H9 (cell line): Measurements from ENCODE around the gene MCF2L. TPM values are rescaled to one million over a fixed set of nuclear protein-coding genes. Genes with fewer than 3 reads are reported as not detected.
A peak's percentile ranks its signal among the peaks of the same experiment; 100 is the strongest.

Experiments used
- DNase-seq: peaks from one replicate; pipeline ENCODE4 v3.0.0-alpha.2; 2017
- H2AFZ ChIP-seq: one replicate; pipeline ENCODE4 v1.6.1; 2013; ENCODE audit warnings: mild to moderate bottlenecking, low read length, control low read depth, moderate library complexity
- H2AK5ac ChIP-seq: 2 replicates; pipeline ENCODE4 v1.6.1; 2013; ENCODE audit warnings: low read length, control low read depth, mixed read lengths; ENCODE audit not compliant: insufficient read length
- H2BK120ac ChIP-seq: one replicate; pipeline ENCODE4 v1.6.1; 2013; ENCODE audit warnings: low read depth, mild to moderate bottlenecking, low read length, control low read depth, inconsistent platforms; ENCODE audit not compliant: poor library complexity, severe bottlenecking
- H2BK12ac ChIP-seq: 2 replicates; pipeline ENCODE4 v1.6.1; 2013; ENCODE audit warnings: low read length, control low read depth, mixed read lengths, low read depth; ENCODE audit not compliant: insufficient read length
- H2BK15ac ChIP-seq: 2 replicates; pipeline ENCODE4 v1.6.1; 2013; ENCODE audit warnings: low read depth, low read length, control low read depth
- H2BK20ac ChIP-seq: one replicate; pipeline ENCODE4 v1.6.1; 2013; ENCODE audit warnings: low read depth, mild to moderate bottlenecking, low read length, control low read depth, inconsistent platforms; ENCODE audit not compliant: poor library complexity, severe bottlenecking
- H2BK5ac ChIP-seq: 2 replicates; pipeline ENCODE4 v1.6.1; 2013; ENCODE audit warnings: low read length, control low read depth, mixed read lengths; ENCODE audit not compliant: insufficient read length
- H3K14ac ChIP-seq: 2 replicates; pipeline ENCODE4 v1.6.1; 2013; ENCODE audit warnings: low read length, control low read depth; ENCODE audit not compliant: insufficient read depth
- H3K18ac ChIP-seq: 2 replicates; pipeline ENCODE4 v1.6.1; 2013; ENCODE audit warnings: low read depth, mild to moderate bottlenecking, mixed read lengths, low read length, control low read depth; ENCODE audit not compliant: insufficient read length
- H3K23ac ChIP-seq: 2 replicates; pipeline ENCODE4 v1.6.1; 2013; ENCODE audit warnings: low read length, control low read depth, mixed read lengths, low read depth; ENCODE audit not compliant: insufficient read length
- H3K23me2 ChIP-seq: 2 replicates; pipeline ENCODE4 v1.6.1; 2013; ENCODE audit warnings: low read depth, mild to moderate bottlenecking, mixed read lengths, low read length, control low read depth; ENCODE audit not compliant: insufficient read length, poor library complexity, severe bottlenecking
- H3K27ac ChIP-seq: 2 replicates; pipeline ENCODE4 v1.5.1; 2013; ENCODE audit warnings: low read length, control low read depth, mixed read lengths, low read depth; ENCODE audit not compliant: insufficient read length
- H3K27me3 ChIP-seq: 2 replicates; pipeline ENCODE4 v1.6.1; 2013; ENCODE audit warnings: low read length, control low read depth, inconsistent platforms; ENCODE audit not compliant: insufficient read depth
- H3K4ac ChIP-seq: 2 replicates; pipeline ENCODE4 v1.6.1; 2013; ENCODE audit warnings: low read depth, mild to moderate bottlenecking, control low read depth, inconsistent platforms, low read length, moderate library complexity
- H3K4me1 ChIP-seq: 2 replicates; pipeline ENCODE4 v1.6.1; 2013; ENCODE audit warnings: low read length, control low read depth, inconsistent platforms; ENCODE audit not compliant: insufficient read depth
- H3K4me2 ChIP-seq: 2 replicates; pipeline ENCODE4 v1.6.1; 2013; ENCODE audit warnings: low read length, control low read depth, mixed read lengths; ENCODE audit not compliant: insufficient read length, insufficient read depth
- H3K56ac ChIP-seq: 2 replicates; pipeline ENCODE4 v1.6.1; 2013; ENCODE audit warnings: low read depth, mild to moderate bottlenecking, mixed read lengths, low read length, control low read depth; ENCODE audit not compliant: insufficient read length
- H3K79me1 ChIP-seq: 2 replicates; pipeline ENCODE4 v1.6.1; 2013; ENCODE audit warnings: low read depth, mild to moderate bottlenecking, moderate library complexity, low read length, control low read depth, inconsistent platforms; ENCODE audit not compliant: insufficient read depth, poor library complexity, severe bottlenecking
- H3K79me2 ChIP-seq: 2 replicates; pipeline ENCODE4 v1.6.1; 2013; ENCODE audit warnings: low read length, control low read depth, inconsistent platforms; ENCODE audit not compliant: insufficient read depth
- H3K9ac ChIP-seq: 2 replicates; pipeline ENCODE4 v1.6.1; 2013; ENCODE audit warnings: low read length, control low read depth, mixed read lengths; ENCODE audit not compliant: insufficient read length; ENCODE audit errors: extremely low read depth
- H3K9me3 ChIP-seq: one replicate; pipeline ENCODE4 v1.6.1; 2013; ENCODE audit warnings: low read depth, low read length, inconsistent platforms; ENCODE audit not compliant: control insufficient read depth
- H3T11ph ChIP-seq: one replicate; pipeline ENCODE4 v1.6.1; 2013; ENCODE audit warnings: mild to moderate bottlenecking, low read length, control low read depth, inconsistent platforms
- H4K20me1 ChIP-seq: one replicate; pipeline ENCODE4 v1.6.1; 2013; ENCODE audit not compliant: control insufficient read depth, insufficient read length, insufficient read depth
- H4K5ac ChIP-seq: 2 replicates; pipeline ENCODE4 v1.6.1; 2013; ENCODE audit warnings: low read depth, mild to moderate bottlenecking, mixed read lengths, low read length, control low read depth; ENCODE audit not compliant: insufficient read length
- H4K8ac ChIP-seq: replicated peaks from 2 replicates; pipeline ENCODE4 v1.6.1; 2013; ENCODE audit warnings: low read length, control low read depth, mixed read lengths, low read depth; ENCODE audit not compliant: insufficient read length
- H4K91ac ChIP-seq: 2 replicates; pipeline ENCODE4 v1.6.1; 2013; ENCODE audit warnings: low read depth, mild to moderate bottlenecking, moderate library complexity, mixed read lengths, low read length, control low read depth; ENCODE audit not compliant: insufficient read length
- H3K27ac Mint-ChIP-seq, 3 experiments: 2 replicates in 2 of 3; 3 replicates in 1 of 3; pipeline ENCODE4 v1.8.0; 2020 to 2021; ENCODE audit warnings: mixed read lengths in 3 of 3, mild to moderate bottlenecking in 1 of 3, moderate library complexity in 1 of 3
- H3K27me3 Mint-ChIP-seq: 2 replicates; pipeline ENCODE4 v1.8.0; 2021; ENCODE audit warnings: low read depth, mild to moderate bottlenecking, moderate library complexity, mixed read lengths
- H3K36me3 Mint-ChIP-seq, 3 experiments: 2 replicates in 2 of 3; 3 replicates in 1 of 3; pipeline ENCODE4 v1.8.0; 2020 to 2021; ENCODE audit warnings: low read depth in 3 of 3, mixed read lengths in 3 of 3; ENCODE audit not compliant: insufficient read depth in 1 of 3
- H3K4me1 Mint-ChIP-seq, 2 experiments: 2 replicates each; pipeline ENCODE4 v1.8.0; 2020; ENCODE audit warnings: mixed read lengths in 2 of 2
- H3K4me3 Mint-ChIP-seq, 2 experiments: 2 replicates in 1 of 2; 3 replicates in 1 of 2; pipeline ENCODE4 v1.8.0; 2020 to 2021; ENCODE audit warnings: mild to moderate bottlenecking in 2 of 2, mixed read lengths in 2 of 2, moderate library complexity in 1 of 2
- H3K9me3 Mint-ChIP-seq, 2 experiments: 2 replicates in 1 of 2; 3 replicates in 1 of 2; pipeline ENCODE4 v1.8.0; 2020; ENCODE audit warnings: mild to moderate bottlenecking in 2 of 2, mixed read lengths in 2 of 2, moderate library complexity in 1 of 2
- CTCF ChIP-seq: fragments of 200-600 bp; sonication (generic); conservative IDR thresholded peaks from 3 replicates; pipeline ENCODE4 v1.8.0; 2021; ENCODE audit warnings: antibody characterized with exemption, mild to moderate bottlenecking
- WGBS: extraction: QIAGEN DNeasy Blood & Tissue Kit; methylation state at CpG from one replicate; pipeline ENCODE4 v1.1.7; 2013; ENCODE audit warnings: missing lambda C conversion rate, low lambda C conversion rate, mixed read lengths; ENCODE audit not compliant: insufficient read length; ENCODE audit errors: extremely low coverage; 5-methylcytosine and 5-hydroxymethylcytosine counted together
- total RNA-seq: library from RNA; stranded (reverse); gene quantifications from 2 replicates; pipeline ENCODE4 v1.2.1, GENCODE V29; 2021

Gene MCF2L
- total RNA-seq, 1 experiment from 2014 or later, result 18.5 TPM

GRCh38 chr13:113086991-113087922, 118.2 kb downstream of the MCF2L start:
- Histone ChIP-seq H3K79me1 (no peaks in the 10 kb centered on the region), H4K91ac (no peak overlapping the region), H2BK12ac (no peak overlapping the region), H2BK120ac (no peak overlapping the region), H2AK5ac (no peak overlapping the region), H3K9me3 (no peaks in the 10 kb centered on the region), H2BK15ac (no peak overlapping the region), H3K4me2 (no peak overlapping the region), H4K20me1 (peaks cover 2% of the 10 kb centered on the region), H3K27ac (no peak overlapping the region), H4K5ac (no peak overlapping the region), H3K23ac (no peak overlapping the region), H2BK20ac (no peak overlapping the region), H3K23me2 (no peaks in the 10 kb centered on the region), H3K4ac (no peak overlapping the region), H3T11ph (no peak overlapping the region), H3K14ac (no peak overlapping the region; the same call in 1 of the 2 replicates), H2BK5ac (no peak overlapping the region), H2AFZ (no peak overlapping the region), H3K79me2 (no peaks in the 10 kb centered on the region), H3K4me1 (no peaks in the 10 kb centered on the region; the same call in 1 of the 2 replicates), H4K8ac (no peak overlapping the region), H3K9ac (no peak overlapping the region), H3K56ac (no peak overlapping the region), H3K27me3 (no peaks in the 10 kb centered on the region), H3K18ac (no peak overlapping the region)
- no peak for TF ChIP-seq CTCF
- peaks cover 12 to 18% of the 10 kb centered on the region in 2 experiments for H3K4me1 Mint-ChIP-seq
- peaks cover 1% of the 10 kb centered on the region; the same call in 1 of the 2 replicates for H3K27me3 Mint-ChIP-seq
- 0 out of 7 replicates have a peak overlapping the region, but pooled peaks of 1 of the 3 experiments have one; percentile 62 for H3K27ac Mint-ChIP-seq
- no peak for DNase-seq
- H3K4me3 Mint-ChIP-seq, result peak overlapping the region in 1 of 2 experiments; percentile 38; a peak in 1 of 5 replicates
- peaks cover 0 to 9% (median 6%) of the 10 kb centered on the region in 3 experiments; a peak in 4 of 7 replicates for H3K36me3 Mint-ChIP-seq
- no CpG with 5 or more reads among the region's 39 CpGs for WGBS
- no peaks in the 10 kb centered on the region for H3K9me3 Mint-ChIP-seq
